ENCODE results near the gene PNMA6E.

DNA sequence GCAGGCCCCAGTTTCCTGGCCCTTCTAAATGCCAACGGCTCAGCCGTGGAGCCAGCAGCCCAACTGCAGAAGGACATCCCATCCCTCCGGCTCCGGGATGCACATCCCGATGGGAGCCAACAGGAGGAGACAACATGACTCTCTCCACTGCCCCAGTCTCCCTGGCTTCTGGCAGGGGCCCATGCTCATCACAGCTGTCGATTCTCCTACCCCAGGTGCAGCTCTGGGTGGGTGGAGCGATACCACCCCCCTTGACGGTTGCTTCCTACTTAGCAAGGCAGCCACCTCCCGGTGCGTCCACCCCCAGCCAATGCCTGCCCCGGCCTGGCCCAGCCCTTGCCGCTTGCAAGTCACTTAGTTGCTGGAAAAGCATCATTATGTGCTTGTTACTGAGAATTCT lies 47.7 kb downstream of the PNMA6E start:
- TF ChIP-seq, protein P1, sequence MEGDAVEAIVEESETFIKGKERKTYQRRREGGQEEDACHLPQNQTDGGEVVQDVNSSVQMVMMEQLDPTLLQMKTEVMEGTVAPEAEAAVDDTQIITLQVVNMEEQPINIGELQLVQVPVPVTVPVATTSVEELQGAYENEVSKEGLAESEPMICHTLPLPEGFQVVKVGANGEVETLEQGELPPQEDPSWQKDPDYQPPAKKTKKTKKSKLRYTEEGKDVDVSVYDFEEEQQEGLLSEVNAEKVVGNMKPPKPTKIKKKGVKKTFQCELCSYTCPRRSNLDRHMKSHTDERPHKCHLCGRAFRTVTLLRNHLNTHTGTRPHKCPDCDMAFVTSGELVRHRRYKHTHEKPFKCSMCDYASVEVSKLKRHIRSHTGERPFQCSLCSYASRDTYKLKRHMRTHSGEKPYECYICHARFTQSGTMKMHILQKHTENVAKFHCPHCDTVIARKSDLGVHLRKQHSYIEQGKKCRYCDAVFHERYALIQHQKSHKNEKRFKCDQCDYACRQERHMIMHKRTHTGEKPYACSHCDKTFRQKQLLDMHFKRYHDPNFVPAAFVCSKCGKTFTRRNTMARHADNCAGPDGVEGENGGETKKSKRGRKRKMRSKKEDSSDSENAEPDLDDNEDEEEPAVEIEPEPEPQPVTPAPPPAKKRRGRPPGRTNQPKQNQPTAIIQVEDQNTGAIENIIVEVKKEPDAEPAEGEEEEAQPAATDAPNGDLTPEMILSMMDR (IDR thresholded peaks at IDR 0.05; ENCODE audit: low read depth, low read length, poor library complexity, severe bottlenecking) = no peak
- no peak for TF ChIP-seq EZH2phosphoT487 (IDR thresholded peaks at IDR 0.05; ENCODE audit: borderline replicate concordance, low read length)
